Measurements from ENCODE around the gene DACH1.

Gene DACH1

GRCh38 chr13:71875823-71876222, 8.8 kb upstream of the DACH1 start:
- H3K4me3 ChIP-seq (replicated peaks; ENCODE audit: low read depth, low read length), result no peak overlapping the region
- no peak for DNase-seq (ENCODE audit: low read depth)
- TF ChIP-seq CTCF (IDR thresholded peaks at IDR 0.05; ENCODE audit: low read length, missing control alignments), result no peak

- no peak overlapping the region for H3K4me3 ChIP-seq (replicated peaks; ENCODE audit: low read depth, low read length)
- DNase-seq (ENCODE audit: low read depth), result no peak
- TF ChIP-seq CTCF (IDR thresholded peaks at IDR 0.05; ENCODE audit: low read length, missing control alignments), result no peak
Measured at GRCh38 chr13:71874458-71874857, 7.5 kb upstream of the DACH1 start.

GRCh38 chr13:71873418-71874247, 6.6 kb upstream of the DACH1 start:
- H3K4me3 ChIP-seq (replicated peaks; ENCODE audit: low read depth, low read length), result no peak overlapping the region
- DNase-seq (ENCODE audit: low read depth), result no peak
- TF ChIP-seq CTCF (IDR thresholded peaks at IDR 0.05; ENCODE audit: low read length, missing control alignments), result no peak

- H3K4me3 ChIP-seq (replicated peaks; ENCODE audit: low read depth, low read length), result no peak overlapping the region
- no peak for DNase-seq (ENCODE audit: low read depth)
- TF ChIP-seq CTCF (IDR thresholded peaks at IDR 0.05; ENCODE audit: low read length, missing control alignments), result no peak
Measured at GRCh38 chr13:71871844-71872243, 4.8 kb upstream of the DACH1 start.

- no peak for DNase-seq (ENCODE audit: low read depth)
- no peak for TF ChIP-seq CTCF (IDR thresholded peaks at IDR 0.05; ENCODE audit: low read length, missing control alignments)
- no peak overlapping the region for H3K4me3 ChIP-seq (replicated peaks; ENCODE audit: low read depth, low read length)
Measured at GRCh38 chr13:71871176-71871754, 4.3 kb upstream of the DACH1 start.

GRCh38 chr13:71870100-71870499, 3.1 kb upstream of the DACH1 start:
- no peak for DNase-seq (ENCODE audit: low read depth)
- H3K4me3 ChIP-seq (replicated peaks; ENCODE audit: low read depth, low read length), result no peak overlapping the region
- TF ChIP-seq CTCF (IDR thresholded peaks at IDR 0.05; ENCODE audit: low read length, missing control alignments), result no peak

All from fibroblast of pulmonary artery (primary cell).